ENCODE data around the gene SPTLC1. TPM values are rescaled to one million over a fixed set of nuclear protein-coding genes. Genes with fewer than 3 reads are reported as not detected.

Gene SPTLC1
- polyA plus RNA-seq, 6 donors from 2014 or later = 32.8 to 53.5 (median 44.2) TPM

DNA sequence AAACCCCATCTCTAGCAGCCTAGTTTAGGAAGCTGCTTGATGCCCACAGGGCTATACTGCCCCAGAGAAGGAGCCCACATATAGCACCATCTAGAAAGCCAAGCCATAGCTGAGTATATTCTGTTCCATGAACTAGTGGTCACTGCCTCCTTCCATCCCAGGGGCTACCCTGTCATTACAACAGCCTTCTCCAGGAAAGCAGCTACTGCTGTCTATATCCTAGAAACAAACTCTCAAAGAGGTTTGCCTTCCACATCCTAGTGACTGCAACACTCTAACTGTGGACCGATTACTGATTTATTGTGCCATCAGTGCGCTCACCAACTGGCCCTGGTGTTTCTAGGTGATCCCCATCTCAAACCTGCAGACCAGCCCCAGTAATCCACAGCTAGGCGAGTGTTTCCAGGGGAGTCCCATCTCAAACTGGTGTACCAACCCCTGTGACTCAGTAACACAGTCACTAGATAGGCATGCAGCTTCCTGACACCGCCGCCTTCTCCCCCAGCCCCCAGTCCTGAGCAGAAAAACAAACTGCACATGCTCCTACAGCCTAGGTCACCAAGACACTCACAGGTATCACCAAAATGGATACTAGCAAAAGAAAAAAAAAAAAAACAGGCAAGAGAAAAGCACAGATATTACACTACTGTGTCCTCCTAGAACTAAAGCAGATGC is 14.8 kb downstream of the SPTLC1 start:
- DNase-seq = no peak
- H3K4me1 Mint-ChIP-seq = peaks cover 13 to 20% (median 19%) of the 10 kb centered on the region in 3 donors
- no peaks in the 10 kb centered on the region for H3K27me3 Mint-ChIP-seq
- no peak overlapping the region for H3K4me3 Mint-ChIP-seq
- no peak for ATAC-seq (ENCODE audit: low read depth in 2 of 2)
- H3K9me3 Mint-ChIP-seq = peaks cover 0 to 4% (median 0%) of the 10 kb centered on the region in 7 donors
- peaks cover 13 to 22% of the 10 kb centered on the region in 2 donors for H3K36me3 Mint-ChIP-seq
- no peak overlapping the region for H3K27ac Mint-ChIP-seq

DNA sequence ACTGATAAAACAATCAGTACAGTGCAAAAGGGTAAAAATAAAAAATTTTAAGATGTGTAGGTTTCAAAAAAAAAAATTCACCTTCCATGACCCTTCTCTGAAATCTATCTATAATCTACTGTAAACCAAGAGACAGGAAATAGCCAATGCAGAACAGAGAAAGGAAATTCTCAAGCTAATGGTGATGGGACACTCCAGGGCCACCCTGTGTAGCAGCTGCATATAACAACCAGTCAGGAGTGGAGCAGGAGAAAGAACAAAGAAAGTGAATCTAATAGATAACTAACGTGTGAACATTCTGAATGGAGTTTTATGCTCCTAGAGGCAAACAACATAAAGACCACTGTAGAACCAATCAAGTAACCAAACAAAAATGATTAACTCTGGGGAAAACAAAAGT is 16.6 kb downstream of the SPTLC1 start:
- H3K9me3 Mint-ChIP-seq = peaks cover 0 to 4% (median 0%) of the 10 kb centered on the region in 7 donors
- peak overlapping the region in 2 of 6 donors; percentile 27 to 54 for H3K27ac Mint-ChIP-seq
- peaks cover 7 to 22% of the 10 kb centered on the region in 2 donors for H3K36me3 Mint-ChIP-seq
- H3K4me1 Mint-ChIP-seq = peaks cover 13 to 31% (median 29%) of the 10 kb centered on the region in 3 donors
- no peak for ATAC-seq (ENCODE audit: low read depth in 2 of 2)
- H3K27me3 Mint-ChIP-seq = no peaks in the 10 kb centered on the region
- DNase-seq = no peak
- H3K4me3 Mint-ChIP-seq = peak overlapping the region in 4 of 8 donors; percentile 28 to 86 (median 48)

DNA sequence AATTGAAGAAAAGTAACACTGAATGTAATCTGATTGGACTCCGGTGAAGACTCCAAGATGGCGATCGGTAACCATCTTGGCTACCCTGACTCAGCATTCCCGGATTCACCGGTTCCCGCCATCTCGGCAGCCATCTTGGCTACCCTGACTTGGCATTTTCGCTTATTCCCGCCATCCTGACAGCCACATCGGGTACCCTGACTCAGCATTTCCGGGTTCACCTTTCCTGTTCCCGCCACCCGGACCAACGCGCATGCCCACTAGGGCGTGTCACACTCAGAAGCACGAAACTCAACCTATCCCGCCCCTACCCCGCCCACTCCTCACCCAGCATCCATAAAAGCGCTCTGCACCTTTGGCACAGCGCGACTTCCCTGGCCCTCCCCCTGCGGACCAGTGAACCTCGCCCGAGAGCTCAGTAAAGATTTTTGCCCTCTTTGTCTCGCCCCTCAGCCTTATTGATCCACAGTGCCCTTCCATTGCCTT is 17.2 kb downstream of the SPTLC1 start:
- Mint-ChIP-seq H3K4me3 (peak overlapping the region; percentile 28 to 88 (median 58)), H3K4me1 (peaks cover 13 to 31% (median 29%) of the 10 kb centered on the region in 3 donors), H3K27me3 (no peaks in the 10 kb centered on the region), H3K9me3 (peaks cover 0 to 4% (median 0%) of the 10 kb centered on the region in 7 donors), H3K27ac (peak overlapping the region in 4 of 6 donors; percentile 54 to 68 (median 66)), H3K36me3 (peaks cover 7 to 19% of the 10 kb centered on the region in 2 donors)
- DNase-seq (peak; percentile 31), ATAC-seq (ENCODE audit: low read depth in 2 of 2) (no peak)

DNA sequence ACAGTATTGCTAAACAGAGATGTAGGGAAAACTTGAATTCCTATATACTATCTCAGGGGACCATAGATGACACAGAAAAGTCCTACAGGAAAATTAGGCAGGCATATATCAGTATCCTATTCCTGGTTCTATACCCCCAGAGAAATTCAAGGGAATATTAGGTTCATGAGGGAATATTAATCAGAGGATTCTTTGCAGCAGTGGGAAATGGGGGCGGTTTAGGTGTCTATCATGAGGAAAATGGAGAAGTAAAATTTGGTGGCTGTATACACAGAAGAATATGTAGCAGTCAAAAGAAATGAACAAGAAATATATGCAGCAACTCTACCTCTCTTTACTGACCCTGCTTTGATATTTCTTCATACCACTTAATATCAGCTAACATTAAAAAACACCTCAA is 20.0 kb downstream of the SPTLC1 start:
- peaks cover 0 to 4% (median 0%) of the 10 kb centered on the region in 7 donors for H3K9me3 Mint-ChIP-seq
- no peak overlapping the region for H3K4me3 Mint-ChIP-seq
- no peaks in the 10 kb centered on the region for H3K27me3 Mint-ChIP-seq
- H3K4me1 Mint-ChIP-seq = peaks cover 11 to 26% (median 23%) of the 10 kb centered on the region in 3 donors
- ATAC-seq (ENCODE audit: low read depth in 2 of 2) (no peak), DNase-seq (no peak)
- peak overlapping the region in 2 of 6 donors; percentile 18 to 27 for H3K27ac Mint-ChIP-seq
- H3K36me3 Mint-ChIP-seq = peaks cover 4 to 7% of the 10 kb centered on the region in 2 donors

DNA sequence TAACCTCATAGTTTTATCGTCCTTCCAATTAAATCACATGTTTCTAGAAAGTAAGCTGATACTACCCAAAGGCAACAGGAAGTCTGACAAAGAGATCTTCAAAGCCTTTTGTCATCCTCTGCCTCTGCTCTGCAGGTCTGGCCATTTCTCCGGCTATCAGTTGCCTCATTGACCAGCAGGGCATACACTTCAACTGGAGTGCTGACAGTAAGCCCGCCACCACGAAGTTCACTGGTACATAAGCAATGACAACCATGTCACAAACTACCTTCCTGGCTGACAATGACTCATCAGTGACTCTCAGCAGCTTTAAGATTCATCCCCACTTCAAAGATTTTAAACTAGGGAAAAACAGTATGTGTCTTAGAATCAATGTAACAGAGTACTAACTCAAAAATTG is 20.6 kb downstream of the SPTLC1 start:
- Mint-ChIP-seq H3K27me3 (no peaks in the 10 kb centered on the region), H3K36me3 (peaks cover 7 to 10% of the 10 kb centered on the region in 2 donors), H3K4me3 (peak overlapping the region in 1 of 8 donors; percentile 12), H3K4me1 (peaks cover 11 to 29% (median 26%) of the 10 kb centered on the region in 3 donors), H3K27ac (peak overlapping the region in 4 of 6 donors; percentile 18 to 78 (median 32)), H3K9me3 (peaks cover 0 to 4% (median 1%) of the 10 kb centered on the region in 7 donors)
- ATAC-seq (ENCODE audit: low read depth in 2 of 2) (no peak), DNase-seq (no peak)

DNA sequence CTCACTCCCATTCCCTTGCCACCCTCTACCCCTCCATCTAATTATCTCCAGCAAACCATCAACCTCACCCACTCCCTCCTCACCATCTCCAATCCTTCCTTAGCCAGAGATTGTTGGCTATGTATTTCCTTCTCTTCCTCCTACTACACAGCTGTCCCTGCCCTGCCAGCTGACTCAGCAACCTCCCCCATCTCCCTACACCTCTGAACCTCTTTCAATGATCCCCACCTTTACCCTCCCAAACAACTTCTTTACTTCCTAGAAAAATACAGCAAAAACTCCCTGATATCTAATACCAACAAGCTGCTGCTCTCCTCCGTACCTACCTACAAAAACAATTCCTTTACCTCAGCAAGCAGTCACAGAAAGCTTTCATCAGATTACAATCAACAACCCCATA is 37.3 kb downstream of the SPTLC1 start:
- DNase-seq = no peak
- peaks cover 11 to 16% of the 10 kb centered on the region in 2 donors for H3K36me3 Mint-ChIP-seq
- H3K4me1 Mint-ChIP-seq = peaks cover 0 to 4% (median 3%) of the 10 kb centered on the region in 3 donors
- ATAC-seq (ENCODE audit: low read depth in 2 of 2) = no peak
- H3K27ac Mint-ChIP-seq = no peak overlapping the region
- H3K27me3 Mint-ChIP-seq = no peaks in the 10 kb centered on the region
- H3K9me3 Mint-ChIP-seq = no peaks in the 10 kb centered on the region
- no peak overlapping the region for H3K4me3 Mint-ChIP-seq

DNA sequence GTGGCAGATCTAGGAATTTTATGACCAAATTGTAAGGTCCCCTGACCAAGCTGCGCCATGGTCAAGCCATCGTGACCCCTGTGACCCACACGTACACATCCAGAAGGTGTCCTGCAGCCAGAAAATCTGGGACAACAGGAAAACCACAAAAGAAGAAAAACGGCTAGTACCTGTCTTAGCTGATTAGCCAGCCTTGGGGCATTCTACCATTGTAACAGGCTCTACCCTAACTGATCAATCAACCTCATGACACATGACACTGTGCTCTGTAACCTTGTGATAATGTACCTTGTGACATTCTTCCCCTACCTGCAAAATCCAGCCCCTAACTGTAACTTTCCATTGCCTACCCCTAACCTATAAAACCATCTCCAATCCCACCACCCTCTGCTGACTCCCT is 43.6 kb downstream of the SPTLC1 start:
- Mint-ChIP-seq H3K36me3 (peaks cover 0 to 16% of the 10 kb centered on the region in 2 donors), H3K27me3 (no peaks in the 10 kb centered on the region), H3K27ac (no peak overlapping the region), H3K9me3 (no peaks in the 10 kb centered on the region), H3K4me3 (no peak overlapping the region), H3K4me1 (peaks cover 5 to 11% (median 6%) of the 10 kb centered on the region in 3 donors)
- no peak for ATAC-seq (ENCODE audit: low read depth in 2 of 2)
- no peak for DNase-seq

DNA sequence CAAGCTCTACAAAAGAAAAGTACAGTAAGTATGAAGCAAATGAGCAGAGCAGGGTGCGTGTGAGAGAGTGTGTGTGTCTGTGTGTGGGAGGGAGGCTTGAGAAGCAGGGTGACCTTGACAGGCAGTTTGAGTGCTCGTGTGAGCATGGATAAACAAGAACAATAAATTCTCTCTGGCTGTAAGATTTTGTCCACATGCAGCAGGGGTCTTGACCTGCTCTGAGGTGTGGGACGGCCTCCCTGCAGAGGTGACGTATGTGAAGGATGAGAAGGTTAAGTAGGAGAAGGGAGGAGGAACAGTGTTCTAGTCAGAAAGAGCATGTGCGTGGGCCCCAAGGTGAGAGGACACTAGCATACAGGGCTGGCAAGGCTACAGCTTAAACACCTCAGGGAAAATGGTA is 49.0 kb downstream of the SPTLC1 start:
- Mint-ChIP-seq H3K27me3 (no peaks in the 10 kb centered on the region), H3K4me3 (no peak overlapping the region), H3K4me1 (peaks cover 0 to 7% (median 5%) of the 10 kb centered on the region in 3 donors), H3K9me3 (peaks cover 0 to 30% (median 22%) of the 10 kb centered on the region in 7 donors), H3K36me3 (peaks cover 44 to 52% of the 10 kb centered on the region in 2 donors), H3K27ac (peak overlapping the region in 1 of 6 donors; percentile 57)
- DNase-seq (no peak), ATAC-seq (ENCODE audit: low read depth in 2 of 2) (no peak)

DNA sequence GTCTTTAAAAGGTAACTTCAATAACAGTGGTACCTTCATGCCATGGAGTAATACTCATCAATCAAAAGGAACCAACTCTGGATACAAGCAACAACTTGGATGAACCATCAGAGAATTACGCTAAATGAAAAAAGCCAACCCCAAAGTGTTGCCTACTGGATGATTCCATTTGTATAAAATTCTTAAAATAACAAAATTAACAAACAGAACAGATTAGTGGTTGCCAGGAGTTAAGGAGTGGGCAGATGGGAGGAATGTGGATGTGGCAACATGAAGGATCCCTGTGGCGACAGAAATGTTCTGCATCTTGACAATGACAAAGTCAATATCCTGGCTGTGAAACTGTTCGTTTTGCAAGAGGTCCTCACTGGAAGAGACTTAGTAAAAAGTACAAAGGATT is 50.5 kb downstream of the SPTLC1 start:
- DNase-seq = no peak
- Mint-ChIP-seq H3K4me3 (no peak overlapping the region), H3K4me1 (peaks cover 0 to 7% (median 5%) of the 10 kb centered on the region in 3 donors), H3K9me3 (peaks cover 0 to 43% (median 31%) of the 10 kb centered on the region in 7 donors), H3K27me3 (no peaks in the 10 kb centered on the region), H3K36me3 (peaks cover 56 to 66% of the 10 kb centered on the region in 2 donors), H3K27ac (no peak overlapping the region)
- ATAC-seq (ENCODE audit: low read depth in 2 of 2) = no peak

DNA sequence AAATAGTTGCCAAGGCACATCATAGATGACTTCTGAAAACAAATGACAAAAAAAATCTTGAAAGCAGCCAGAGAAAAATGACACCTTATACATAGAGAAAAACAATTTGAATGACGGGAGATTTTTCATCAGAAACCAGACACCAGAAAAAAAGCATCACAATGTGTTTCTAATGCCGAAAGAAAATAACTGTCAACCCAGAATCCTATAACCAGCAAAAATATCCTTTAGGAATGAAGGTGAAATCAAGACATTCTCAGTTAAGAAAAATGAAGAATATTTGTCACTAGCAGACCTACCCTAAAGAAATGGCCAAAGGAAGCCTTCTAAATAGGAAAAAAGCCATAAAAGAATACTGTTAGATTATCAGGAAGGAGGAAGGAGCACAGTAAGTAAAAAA is 54.0 kb downstream of the SPTLC1 start:
- no peak for DNase-seq
- no peak overlapping the region for H3K27ac Mint-ChIP-seq
- peaks cover 0 to 7% (median 3%) of the 10 kb centered on the region in 3 donors for H3K4me1 Mint-ChIP-seq
- H3K27me3 Mint-ChIP-seq = no peaks in the 10 kb centered on the region
- H3K4me3 Mint-ChIP-seq = no peak overlapping the region
- H3K9me3 Mint-ChIP-seq = peaks cover 0 to 43% (median 31%) of the 10 kb centered on the region in 7 donors
- H3K36me3 Mint-ChIP-seq = peaks cover 68 to 76% of the 10 kb centered on the region in 2 donors
- no peak for ATAC-seq (ENCODE audit: low read depth in 2 of 2)

DNA sequence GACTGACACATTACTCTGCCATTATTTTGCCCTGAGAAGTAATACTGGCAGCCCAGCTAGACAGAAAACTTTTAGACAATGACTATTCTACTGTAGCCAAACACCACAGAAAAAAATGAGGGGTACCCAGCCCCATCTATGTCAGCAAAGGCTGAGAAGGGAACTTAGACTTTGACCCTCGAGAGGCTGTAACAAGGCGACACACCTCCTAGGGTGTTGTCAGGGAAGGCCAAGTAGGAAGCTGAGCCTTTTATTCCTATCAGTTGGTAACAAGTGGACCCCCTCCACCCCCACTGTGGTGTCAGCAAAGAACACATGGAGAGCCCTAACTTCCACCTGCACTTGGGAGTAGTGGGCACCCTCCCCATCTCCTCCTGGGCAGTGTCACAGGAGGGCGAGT is 55.6 kb downstream of the SPTLC1 start:
- H3K4me3 Mint-ChIP-seq = peak overlapping the region in 1 of 8 donors; percentile 34
- peaks cover 57 to 64% of the 10 kb centered on the region in 2 donors for H3K36me3 Mint-ChIP-seq
- no peak for ATAC-seq (ENCODE audit: low read depth in 2 of 2)
- peaks cover 0 to 7% (median 0%) of the 10 kb centered on the region in 3 donors for H3K4me1 Mint-ChIP-seq
- peak overlapping the region in 2 of 6 donors; percentile 9 to 18 for H3K27ac Mint-ChIP-seq
- H3K27me3 Mint-ChIP-seq = no peaks in the 10 kb centered on the region
- no peak for DNase-seq
- H3K9me3 Mint-ChIP-seq = peaks cover 0 to 43% (median 31%) of the 10 kb centered on the region in 7 donors

DNA sequence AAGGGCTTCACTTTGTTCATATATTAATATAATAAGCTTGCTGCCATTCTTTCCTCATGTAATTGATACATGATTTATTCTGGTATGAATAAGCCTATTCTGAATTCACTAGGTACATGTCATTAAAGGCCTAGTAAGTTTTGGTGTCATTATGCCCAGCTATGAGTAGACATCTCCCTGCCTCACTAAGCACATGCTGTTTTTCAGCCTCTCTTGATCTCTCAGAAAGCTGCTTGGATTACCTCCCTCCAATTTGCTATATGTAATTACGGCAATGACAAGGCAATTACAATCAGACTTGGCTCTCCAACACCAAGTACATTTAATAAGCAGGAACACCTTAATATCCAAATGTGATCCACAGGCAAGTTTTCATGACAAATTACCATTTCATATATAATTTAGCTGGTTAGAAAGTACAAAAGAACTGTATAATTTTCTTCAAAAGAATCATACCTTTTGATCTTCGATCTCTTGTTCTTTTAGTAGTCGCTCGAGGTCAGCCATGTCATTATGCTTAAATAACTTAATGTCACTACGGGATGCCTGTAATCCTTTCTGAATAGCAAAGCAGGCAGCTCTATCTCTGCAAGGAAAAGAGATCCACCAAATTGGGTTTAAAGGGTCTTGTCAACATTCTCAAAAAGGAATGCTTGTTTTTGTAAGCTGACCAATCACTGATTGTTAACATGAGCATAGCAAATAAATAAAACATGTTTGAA is 56.3 kb downstream of the SPTLC1 start:
- H3K27me3 Mint-ChIP-seq = no peaks in the 10 kb centered on the region
- DNase-seq = no peak
- ATAC-seq (ENCODE audit: low read depth in 2 of 2) = no peak
- H3K9me3 Mint-ChIP-seq = peaks cover 0 to 39% (median 31%) of the 10 kb centered on the region in 7 donors
- H3K27ac Mint-ChIP-seq = peak overlapping the region in 2 of 6 donors; percentile 9 to 18
- no peak overlapping the region for H3K4me3 Mint-ChIP-seq
- peaks cover 0 to 7% (median 0%) of the 10 kb centered on the region in 3 donors for H3K4me1 Mint-ChIP-seq
- H3K36me3 Mint-ChIP-seq = peaks cover 52 to 57% of the 10 kb centered on the region in 2 donors

DNA sequence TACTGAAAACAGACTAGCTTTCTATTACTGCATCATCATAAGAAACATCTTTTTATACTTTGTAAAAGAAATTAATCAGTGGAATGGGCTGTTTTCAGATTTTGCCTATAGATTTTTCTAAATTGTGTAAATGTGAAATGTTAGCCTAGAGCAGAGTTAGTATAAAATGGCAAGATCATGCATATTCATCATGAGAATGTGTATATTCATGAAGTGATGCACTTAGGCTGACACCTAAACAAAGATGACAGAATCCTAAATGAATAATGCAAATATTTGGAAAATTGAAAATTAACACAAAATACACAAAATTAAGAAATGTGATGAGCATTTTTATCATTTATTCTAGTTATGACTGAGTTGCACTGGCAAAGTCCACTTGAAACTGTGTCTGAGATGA is 57.2 kb downstream of the SPTLC1 start:
- H3K36me3 Mint-ChIP-seq = peaks cover 50 to 57% of the 10 kb centered on the region in 2 donors
- H3K4me3 Mint-ChIP-seq = no peak overlapping the region
- H3K4me1 Mint-ChIP-seq = peaks cover 0 to 7% (median 0%) of the 10 kb centered on the region in 3 donors
- no peak overlapping the region for H3K27ac Mint-ChIP-seq
- peaks cover 0 to 31% (median 25%) of the 10 kb centered on the region in 7 donors for H3K9me3 Mint-ChIP-seq
- ATAC-seq (ENCODE audit: low read depth in 2 of 2) = no peak
- DNase-seq = no peak
- no peaks in the 10 kb centered on the region for H3K27me3 Mint-ChIP-seq

Data from naive B cell (primary cell).